Esophagus (tissue), 2 donors: Measurements from ENCODE around the gene AP1AR. TPM values are rescaled to one million over a fixed set of nuclear protein-coding genes. Genes with fewer than 3 reads are reported as not detected.
"Not testable (repeated sequence)": the region's sequence is repeated elsewhere in the genome, so short reads cannot be mapped to it uniquely, and the experiment has no call there.

Experiments used
- H3K27ac ChIP-seq, 2 donors: one replicate each; pipeline ENCODE4 v1.5.1; 2013; ENCODE audit warnings: low read depth in 2 of 2, mild to moderate bottlenecking in 2 of 2, inconsistent platforms in 1 of 2, low read length in 1 of 2, moderate library complexity in 1 of 2
- H3K27me3 ChIP-seq, 2 donors: one replicate each; pipeline ENCODE4 v1.6.1; 2013; ENCODE audit warnings: low read length in 2 of 2, control low read depth in 1 of 2, mild to moderate bottlenecking in 1 of 2; ENCODE audit not compliant: insufficient read depth in 2 of 2, control insufficient read depth in 1 of 2
- H3K36me3 ChIP-seq, 2 donors: one replicate each; pipeline ENCODE4 v1.6.1; 2013; ENCODE audit warnings: low read length in 1 of 2; ENCODE audit not compliant: control insufficient read depth in 2 of 2, insufficient read depth in 2 of 2
- H3K4me1 ChIP-seq, 2 donors: one replicate each; pipeline ENCODE4 v1.6.1; 2013; ENCODE audit warnings: low read length in 1 of 2; ENCODE audit not compliant: control insufficient read depth in 2 of 2, insufficient read depth in 2 of 2
- H3K4me3 ChIP-seq, 2 donors: one replicate each; pipeline ENCODE4 v1.5.1; 2013; ENCODE audit warnings: low read length in 2 of 2, mild to moderate bottlenecking in 2 of 2, low read depth in 1 of 2, moderate library complexity in 1 of 2
- H3K9me3 ChIP-seq, 2 donors: one replicate each; pipeline ENCODE4 v1.6.1; 2013; ENCODE audit warnings: mild to moderate bottlenecking in 2 of 2, low read depth in 1 of 2, low read length in 1 of 2, moderate library complexity in 1 of 2; ENCODE audit not compliant: control insufficient read depth in 2 of 2, insufficient read depth in 1 of 2
- WGBS, 2 donors: extraction: QIAGEN DNeasy Blood & Tissue Kit; methylation state at CpG; one replicate each; pipeline ENCODE4 v1.1.7; 2013; 5-methylcytosine and 5-hydroxymethylcytosine counted together
- polyA plus RNA-seq, 2 donors: library from polyadenylated mRNA; stranded (reverse); fragments of 200-250 nt; gene quantifications; one replicate each; pipeline ENCODE4 v1.2.3, GENCODE V29; 2013
- donor health status: healthy with polysubstance abuse.
- donor health status: Bipolar disorder and iron deficiency.

AP1AR gene
- polyA plus RNA-seq, 2 donors, result 8.3 to 10.3 TPM

- no peak overlapping the region for H3K4me3 ChIP-seq
- H3K4me1 ChIP-seq, result no peaks in the 10 kb centered on the region
- no peaks in the 10 kb centered on the region for H3K27me3 ChIP-seq
- WGBS, 2 donors, result 57 to 66% methylated on average over 1 of the region's 1 CpG
- H3K9me3 ChIP-seq, result no peaks in the 10 kb centered on the region
- no peak overlapping the region for H3K27ac ChIP-seq
- no peaks in the 10 kb centered on the region for H3K36me3 ChIP-seq
These were observed 32.5 kb upstream of the AP1AR start for GRCh38 chr4:112199041-112199440.

DNA sequence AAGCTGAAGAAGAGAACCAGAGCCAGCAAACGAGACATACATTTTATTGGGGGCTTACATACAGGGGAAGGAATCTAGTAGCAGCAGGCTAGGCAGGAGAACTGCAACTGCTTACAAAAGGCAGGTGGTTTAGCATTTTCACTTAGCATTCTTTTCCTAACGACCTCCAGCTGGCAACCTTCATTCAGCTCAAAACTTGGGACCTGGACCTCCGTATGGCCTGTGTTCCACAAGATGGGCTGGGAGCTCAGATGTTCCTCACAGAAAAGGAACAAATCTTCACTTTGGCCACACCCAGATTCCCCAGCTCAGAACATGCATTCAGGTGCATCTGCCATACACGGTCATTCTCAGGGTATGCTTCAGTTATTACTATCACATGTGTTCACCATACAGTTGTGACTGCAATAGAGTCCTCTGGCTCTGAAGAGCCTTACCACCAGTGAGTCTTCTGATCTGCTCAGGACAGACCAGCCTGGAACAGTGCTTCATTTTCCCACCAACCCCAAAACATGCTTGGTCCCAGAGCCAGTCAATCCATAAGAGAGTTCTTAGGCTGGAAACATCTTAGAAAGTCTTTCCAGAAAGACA is 29.6 kb upstream of the AP1AR start:
- Histone ChIP-seq H3K27ac (no peak overlapping the region), H3K36me3 (no peaks in the 10 kb centered on the region), H3K4me3 (no peak overlapping the region), H3K4me1 (no peaks in the 10 kb centered on the region), H3K27me3 (no peaks in the 10 kb centered on the region), H3K9me3 (no peaks in the 10 kb centered on the region)
- WGBS, 2 donors, result 71 to 81% methylated on average over 4 of the region's 4 CpGs

DNA sequence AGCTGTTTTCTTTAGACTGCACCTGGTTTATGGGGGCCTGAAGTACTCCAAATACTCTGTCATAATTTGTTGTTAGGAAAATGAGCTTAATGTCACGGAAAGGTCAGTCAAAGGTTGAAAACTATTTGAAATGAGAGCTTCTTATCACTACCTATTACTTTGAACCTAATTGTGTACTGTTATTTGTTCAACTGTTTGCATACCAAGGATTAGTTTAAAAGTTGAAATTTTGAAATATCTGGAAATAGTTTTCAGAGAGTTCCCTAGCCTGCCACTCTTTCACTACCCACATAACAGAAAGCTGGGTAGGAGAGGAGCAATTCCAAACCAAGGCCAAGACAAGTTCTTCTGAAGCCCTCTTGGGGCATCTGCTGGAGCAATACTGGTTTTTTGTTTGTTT is 28.0 kb upstream of the AP1AR start:
- Histone ChIP-seq H3K4me3 (no peak overlapping the region), H3K9me3 (no peaks in the 10 kb centered on the region), H3K27me3 (no peaks in the 10 kb centered on the region), H3K27ac (no peak overlapping the region), H3K4me1 (no peaks in the 10 kb centered on the region), H3K36me3 (no peaks in the 10 kb centered on the region)
- WGBS, 2 donors, result 80 to 92% methylated on average over 1 of the region's 1 CpG

- Histone ChIP-seq H3K4me1 (no peaks in the 10 kb centered on the region), H3K27me3 (no peaks in the 10 kb centered on the region), H3K9me3 (no peaks in the 10 kb centered on the region), H3K4me3 (no peak overlapping the region), H3K36me3 (no peaks in the 10 kb centered on the region), H3K27ac (no peak overlapping the region)
- WGBS, 2 donors, result 73 to 84% methylated on average over 2 of the region's 2 CpGs
These were observed 25.2 kb upstream of the AP1AR start for GRCh38 chr4:112206431-112206830.

DNA sequence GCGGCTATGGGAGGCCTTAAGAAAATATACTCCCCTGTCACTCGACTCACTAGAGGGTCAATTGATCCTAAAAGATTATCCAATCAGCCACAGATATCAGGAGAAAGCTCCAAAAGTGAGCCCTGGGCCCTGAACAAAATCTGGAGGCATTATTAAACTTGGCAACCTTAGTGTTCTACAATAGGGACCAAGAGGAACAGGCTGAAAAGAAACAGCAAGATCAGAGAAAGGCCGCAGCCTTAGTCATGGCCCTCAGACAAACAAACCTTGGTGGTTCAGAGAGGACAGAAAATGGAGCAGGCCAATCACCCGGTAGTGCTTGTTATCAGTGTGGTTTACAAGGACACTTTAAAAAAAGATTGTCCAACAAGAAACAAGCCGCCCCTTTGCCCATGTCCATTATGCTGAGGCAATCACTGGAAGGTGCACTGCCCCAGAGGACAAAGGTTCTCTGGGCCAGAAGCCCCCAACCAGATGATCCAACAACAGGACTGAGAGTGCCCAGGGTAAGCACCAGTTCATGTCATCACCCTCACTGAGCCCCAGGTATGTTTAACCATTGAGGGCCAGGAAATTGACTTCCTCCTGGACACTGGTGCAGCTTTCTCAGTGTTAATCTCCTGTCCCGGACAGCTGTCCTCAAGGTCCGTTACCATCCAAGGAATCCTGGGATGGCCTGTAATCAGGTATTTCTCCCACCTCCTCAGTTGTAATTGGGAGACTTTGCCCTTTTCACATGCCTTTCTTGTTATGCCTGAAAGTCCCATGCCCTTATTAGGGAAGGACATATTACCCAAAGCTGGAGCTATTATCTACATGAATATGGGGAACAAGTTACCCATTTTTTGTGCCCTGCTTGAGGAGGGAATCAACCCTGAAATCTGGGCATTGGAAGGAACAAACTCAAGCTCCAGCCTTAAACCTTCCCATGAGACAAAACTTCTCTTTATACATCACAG is 23.2 kb upstream of the AP1AR start:
- WGBS, 2 donors, result 75 to 91% methylated on average over 7 of the region's 7 CpGs

GRCh38 chr4:112210777-112211176 is 20.8 kb upstream of the AP1AR start:
- Histone ChIP-seq H3K27ac (no peak overlapping the region), H3K4me1 (no peaks in the 10 kb centered on the region), H3K36me3 (no peaks in the 10 kb centered on the region), H3K4me3 (no peak overlapping the region), H3K27me3 (no peaks in the 10 kb centered on the region), H3K9me3 (no peaks in the 10 kb centered on the region)
- WGBS, 2 donors, result 75 to 85% methylated on average over 1 of the region's 1 CpG

More for the DNA sequence above, 23.2 kb upstream of the AP1AR start:
- not testable (repeated sequence) for H3K27me3 ChIP-seq, H3K27ac ChIP-seq, H3K4me3 ChIP-seq, H3K36me3 ChIP-seq, H3K9me3 ChIP-seq, H3K4me1 ChIP-seq

DNA sequence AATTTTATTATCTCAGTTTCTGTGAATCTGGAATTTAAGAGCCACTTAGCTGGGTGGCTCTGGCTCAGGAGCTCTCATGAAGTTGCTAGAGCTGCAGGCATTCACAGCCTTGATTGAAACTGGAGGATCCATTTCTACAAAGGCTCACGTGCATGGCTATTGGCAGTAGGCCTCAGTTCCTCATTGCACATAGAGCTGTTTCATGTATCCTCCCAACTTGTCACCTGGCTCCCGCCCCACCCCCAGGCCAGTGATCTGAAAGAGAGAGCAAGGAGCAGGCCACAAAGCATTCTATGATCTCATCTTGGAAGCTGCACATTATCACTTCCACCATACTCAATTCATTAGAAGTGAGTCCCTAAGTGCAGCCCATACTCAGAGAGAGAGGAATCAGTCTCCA is 18.5 kb upstream of the AP1AR start:
- Histone ChIP-seq H3K27ac (peak overlapping the region in 1 of 2 donors; percentile 22), H3K27me3 (no peaks in the 10 kb centered on the region), H3K36me3 (no peaks in the 10 kb centered on the region), H3K4me3 (no peak overlapping the region), H3K9me3 (no peaks in the 10 kb centered on the region), H3K4me1 (no peaks in the 10 kb centered on the region)
- 71 to 79% methylated on average over 2 of the region's 2 CpGs for WGBS, 2 donors

GRCh38 chr4:112213856-112214255 is 17.7 kb upstream of the AP1AR start:
- Histone ChIP-seq H3K4me3 (no peak overlapping the region), H3K9me3 (no peaks in the 10 kb centered on the region), H3K36me3 (no peaks in the 10 kb centered on the region), H3K4me1 (no peaks in the 10 kb centered on the region), H3K27ac (no peak overlapping the region), H3K27me3 (no peaks in the 10 kb centered on the region)
- 65% methylated on average over 3 of the region's 3 CpGs for WGBS, 2 donors

DNA sequence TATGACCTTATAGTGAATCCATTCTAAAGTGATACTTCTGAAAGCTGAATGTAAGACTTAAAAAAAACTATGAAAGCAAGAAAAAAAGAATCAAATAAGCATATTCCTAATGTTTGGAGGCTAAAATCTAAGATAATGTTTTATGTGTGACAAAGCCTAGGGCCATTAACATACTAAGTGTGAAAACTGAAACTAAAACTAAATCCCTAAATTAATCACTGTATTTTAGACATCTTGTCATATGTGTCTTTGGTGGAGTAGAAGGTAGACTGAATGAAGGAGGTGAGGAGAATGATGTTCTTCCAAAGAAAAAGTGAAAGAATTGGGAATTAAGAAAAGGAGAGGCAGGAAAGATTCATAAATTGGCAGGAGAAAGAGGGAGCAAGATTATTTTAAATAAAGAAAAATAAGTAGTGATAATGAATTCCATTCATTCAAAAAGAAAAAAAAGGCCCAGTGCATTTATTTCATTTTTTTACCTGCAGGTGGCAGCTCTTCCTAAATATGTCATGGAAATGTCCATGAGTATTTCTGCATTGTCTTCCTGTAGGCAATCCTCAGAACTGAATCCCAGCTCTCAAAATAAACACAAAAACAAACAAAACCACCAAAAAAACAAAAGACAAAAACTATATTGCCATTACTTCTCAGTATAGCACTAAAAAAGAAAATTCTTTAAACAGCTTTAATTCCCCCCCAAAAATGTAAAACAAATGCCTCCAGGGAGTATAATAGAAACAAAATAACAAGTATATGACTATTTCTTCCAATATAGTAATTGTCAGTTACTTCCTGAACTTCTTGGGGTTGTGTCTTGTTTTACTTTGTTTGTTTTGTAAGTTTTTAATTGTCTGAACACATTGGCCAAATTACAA is 17.0 kb upstream of the AP1AR start:
- Histone ChIP-seq H3K9me3 (no peaks in the 10 kb centered on the region), H3K4me1 (no peaks in the 10 kb centered on the region), H3K4me3 (no peak overlapping the region), H3K36me3 (no peaks in the 10 kb centered on the region), H3K27me3 (no peaks in the 10 kb centered on the region), H3K27ac (no peak overlapping the region)
